GM19099 (cell line): ENCODE results near the gene HNRNPDL.

Experiments used
- POLR2A ChIP-seq: IDR thresholded peaks from 3 replicates; pipeline ENCODE4 v1.6.1; 2011; ENCODE audit warnings: low read depth; ENCODE audit not compliant: insufficient read length; ENCODE audit errors: extremely low read depth

The HNRNPDL gene

GRCh38 chr4:82415922-82416365, 14.3 kb downstream of the HNRNPDL start:
- TF ChIP-seq POLR2A, result no peak

GRCh38 chr4:82403725-82404124, 26.5 kb downstream of the HNRNPDL start:
- no peak for TF ChIP-seq POLR2A

GRCh38 chr4:82402196-82402775, 28.0 kb downstream of the HNRNPDL start:
- no peak for TF ChIP-seq POLR2A

GRCh38 chr4:82401600-82401999, 28.7 kb downstream of the HNRNPDL start:
- no peak for TF ChIP-seq POLR2A

GRCh38 chr4:82398263-82398662, 32.0 kb downstream of the HNRNPDL start:
- TF ChIP-seq POLR2A, result no peak

- no peak for TF ChIP-seq POLR2A
Observed at GRCh38 chr4:82397527-82397926, 32.7 kb downstream of the HNRNPDL start.

GRCh38 chr4:82394896-82395295, 35.4 kb downstream of the HNRNPDL start:
- no peak for TF ChIP-seq POLR2A

GRCh38 chr4:82388405-82388804, 41.9 kb downstream of the HNRNPDL start:
- TF ChIP-seq POLR2A, result no peak

- no peak for TF ChIP-seq POLR2A
Observed at GRCh38 chr4:82382751-82383150, 47.5 kb downstream of the HNRNPDL start.

- no peak for TF ChIP-seq POLR2A
Observed at GRCh38 chr4:82381661-82382296, 48.5 kb downstream of the HNRNPDL start.

- TF ChIP-seq POLR2A, result no peak
Observed at GRCh38 chr4:82381235-82381634, 49.0 kb downstream of the HNRNPDL start.

GRCh38 chr4:82380831-82381230, 49.4 kb downstream of the HNRNPDL start:
- TF ChIP-seq POLR2A, result no peak

GRCh38 chr4:82380344-82380743, 49.9 kb downstream of the HNRNPDL start:
- TF ChIP-seq POLR2A, result no peak

GRCh38 chr4:82376109-82376508, 54.2 kb downstream of the HNRNPDL start:
- no peak for TF ChIP-seq POLR2A

- peak; percentile 95 for TF ChIP-seq POLR2A
Observed at GRCh38 chr4:82373816-82374625, 56.2 kb downstream of the HNRNPDL start, which contains the start of gene HNRNPD. HNRNPD (minus strand) TSS chr4:82373991; CDS start chr4:82373678, 313 bp downstream.

GRCh38 chr4:82373486-82373815, 56.8 kb downstream of the HNRNPDL start:
- peak; percentile 3 for TF ChIP-seq POLR2A
